Measurements from ENCODE around the gene RASA2. TPM values are rescaled to one million over a fixed set of nuclear protein-coding genes. Genes with fewer than 3 reads are reported as not detected.

RASA2 gene
- total and polyA plus RNA-seq, 9 of the 15 experiments (the other 6 are each of a cell fraction or from before 2014, with no cell fraction given) = 2.0 to 12.8 (median 9.5) TPM

DNA sequence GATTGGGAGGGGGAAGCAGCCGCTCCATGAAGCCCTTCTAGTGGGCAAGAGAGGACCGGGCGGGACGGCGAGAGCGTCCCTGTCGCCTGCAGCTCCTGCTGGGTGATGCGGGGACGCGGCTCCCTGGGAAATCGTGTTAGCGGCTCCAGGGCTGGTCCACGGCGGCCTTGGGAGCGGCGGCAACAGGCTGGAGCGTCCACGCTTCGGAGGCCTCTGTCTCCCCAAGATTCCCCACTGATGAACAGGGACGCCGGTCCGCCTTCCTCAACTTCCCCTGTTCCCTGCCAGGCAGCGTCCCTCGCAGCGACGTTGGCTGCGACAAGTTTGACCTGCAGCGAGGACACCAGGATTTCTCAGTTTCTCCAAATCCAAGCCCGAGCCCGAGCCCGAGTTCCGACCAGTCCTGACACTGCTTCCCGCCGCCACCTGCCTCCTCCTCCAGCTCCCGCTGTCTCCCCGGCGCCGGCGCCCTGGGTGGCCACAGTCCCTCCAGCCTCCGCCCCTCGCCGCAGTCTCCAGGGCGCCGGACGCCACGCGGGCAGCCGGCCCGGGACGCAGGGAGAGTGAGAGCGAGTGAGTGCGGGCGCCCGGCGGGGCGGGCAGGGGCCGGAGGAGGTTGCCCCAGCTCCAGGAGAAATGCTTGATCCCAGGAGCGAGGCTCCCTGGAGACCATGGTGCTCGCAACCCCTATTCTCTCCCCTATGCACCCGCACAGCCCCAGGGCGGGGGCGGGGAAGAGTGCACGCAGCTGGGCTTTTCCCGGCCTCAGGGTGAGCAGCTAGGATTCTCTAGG is 173.2 kb downstream of the RASA2 start (continued):
- TF ChIP-seq PURB (CRISPR knock-in tag; IDR thresholded peaks at IDR 0.05; ENCODE audit: low read depth) (no peak), CHCHD3 (CRISPR knock-in tag; IDR thresholded peaks at IDR 0.05) (no peak), NRF1 (conservative IDR thresholded peaks at IDR 0.05 in 1 of 2, IDR thresholded peaks at IDR 0.05 in 1 of 2) (peak; percentile 79 to 82), SMARCA5 (IDR thresholded peaks at IDR 0.05) (no peak), POLR2H (tag; IDR thresholded peaks at IDR 0.05; ENCODE audit: low read depth) (no peak), MIER1 (IDR thresholded peaks at IDR 0.05; ENCODE audit: low read depth) (no peak), ZNF146 (CRISPR knock-in tag; IDR thresholded peaks at IDR 0.05; ENCODE audit: unreplicated experiment) (no peak), RBM22 (IDR thresholded peaks at IDR 0.05; ENCODE audit: low read depth, low read length, poor library complexity, severe bottlenecking) (no peak), CREBBP (IDR thresholded peaks at IDR 0.05; ENCODE audit: low read depth, low read length) (no peak), BACH1 (tag; IDR thresholded peaks at IDR 0.05) (no peak), POLR2AphosphoS2 (IDR thresholded peaks at IDR 0.05; ENCODE audit: low read length) (no peak), PHF21A (IDR thresholded peaks at IDR 0.05; ENCODE audit: borderline replicate concordance, low read depth) (no peak), RBFOX2 (IDR thresholded peaks at IDR 0.05; ENCODE audit: low read depth, low read length) (peak; percentile 44), RBM14 (IDR thresholded peaks at IDR 0.05; ENCODE audit: borderline replicate concordance, insufficient read depth, low read depth, low read length) (no peak)
- TF ChIP-seq, protein P1, sequence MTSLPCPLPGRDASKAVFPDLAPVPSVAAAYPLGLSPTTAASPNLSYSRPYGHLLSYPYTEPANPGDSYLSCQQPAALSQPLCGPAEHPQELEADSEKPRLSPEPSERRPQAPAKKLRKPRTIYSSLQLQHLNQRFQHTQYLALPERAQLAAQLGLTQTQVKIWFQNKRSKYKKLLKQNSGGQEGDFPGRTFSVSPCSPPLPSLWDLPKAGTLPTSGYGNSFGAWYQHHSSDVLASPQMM (CRISPR knock-in tag; IDR thresholded peaks at IDR 0.05) = no peak
- TF ChIP-seq, protein P2, sequence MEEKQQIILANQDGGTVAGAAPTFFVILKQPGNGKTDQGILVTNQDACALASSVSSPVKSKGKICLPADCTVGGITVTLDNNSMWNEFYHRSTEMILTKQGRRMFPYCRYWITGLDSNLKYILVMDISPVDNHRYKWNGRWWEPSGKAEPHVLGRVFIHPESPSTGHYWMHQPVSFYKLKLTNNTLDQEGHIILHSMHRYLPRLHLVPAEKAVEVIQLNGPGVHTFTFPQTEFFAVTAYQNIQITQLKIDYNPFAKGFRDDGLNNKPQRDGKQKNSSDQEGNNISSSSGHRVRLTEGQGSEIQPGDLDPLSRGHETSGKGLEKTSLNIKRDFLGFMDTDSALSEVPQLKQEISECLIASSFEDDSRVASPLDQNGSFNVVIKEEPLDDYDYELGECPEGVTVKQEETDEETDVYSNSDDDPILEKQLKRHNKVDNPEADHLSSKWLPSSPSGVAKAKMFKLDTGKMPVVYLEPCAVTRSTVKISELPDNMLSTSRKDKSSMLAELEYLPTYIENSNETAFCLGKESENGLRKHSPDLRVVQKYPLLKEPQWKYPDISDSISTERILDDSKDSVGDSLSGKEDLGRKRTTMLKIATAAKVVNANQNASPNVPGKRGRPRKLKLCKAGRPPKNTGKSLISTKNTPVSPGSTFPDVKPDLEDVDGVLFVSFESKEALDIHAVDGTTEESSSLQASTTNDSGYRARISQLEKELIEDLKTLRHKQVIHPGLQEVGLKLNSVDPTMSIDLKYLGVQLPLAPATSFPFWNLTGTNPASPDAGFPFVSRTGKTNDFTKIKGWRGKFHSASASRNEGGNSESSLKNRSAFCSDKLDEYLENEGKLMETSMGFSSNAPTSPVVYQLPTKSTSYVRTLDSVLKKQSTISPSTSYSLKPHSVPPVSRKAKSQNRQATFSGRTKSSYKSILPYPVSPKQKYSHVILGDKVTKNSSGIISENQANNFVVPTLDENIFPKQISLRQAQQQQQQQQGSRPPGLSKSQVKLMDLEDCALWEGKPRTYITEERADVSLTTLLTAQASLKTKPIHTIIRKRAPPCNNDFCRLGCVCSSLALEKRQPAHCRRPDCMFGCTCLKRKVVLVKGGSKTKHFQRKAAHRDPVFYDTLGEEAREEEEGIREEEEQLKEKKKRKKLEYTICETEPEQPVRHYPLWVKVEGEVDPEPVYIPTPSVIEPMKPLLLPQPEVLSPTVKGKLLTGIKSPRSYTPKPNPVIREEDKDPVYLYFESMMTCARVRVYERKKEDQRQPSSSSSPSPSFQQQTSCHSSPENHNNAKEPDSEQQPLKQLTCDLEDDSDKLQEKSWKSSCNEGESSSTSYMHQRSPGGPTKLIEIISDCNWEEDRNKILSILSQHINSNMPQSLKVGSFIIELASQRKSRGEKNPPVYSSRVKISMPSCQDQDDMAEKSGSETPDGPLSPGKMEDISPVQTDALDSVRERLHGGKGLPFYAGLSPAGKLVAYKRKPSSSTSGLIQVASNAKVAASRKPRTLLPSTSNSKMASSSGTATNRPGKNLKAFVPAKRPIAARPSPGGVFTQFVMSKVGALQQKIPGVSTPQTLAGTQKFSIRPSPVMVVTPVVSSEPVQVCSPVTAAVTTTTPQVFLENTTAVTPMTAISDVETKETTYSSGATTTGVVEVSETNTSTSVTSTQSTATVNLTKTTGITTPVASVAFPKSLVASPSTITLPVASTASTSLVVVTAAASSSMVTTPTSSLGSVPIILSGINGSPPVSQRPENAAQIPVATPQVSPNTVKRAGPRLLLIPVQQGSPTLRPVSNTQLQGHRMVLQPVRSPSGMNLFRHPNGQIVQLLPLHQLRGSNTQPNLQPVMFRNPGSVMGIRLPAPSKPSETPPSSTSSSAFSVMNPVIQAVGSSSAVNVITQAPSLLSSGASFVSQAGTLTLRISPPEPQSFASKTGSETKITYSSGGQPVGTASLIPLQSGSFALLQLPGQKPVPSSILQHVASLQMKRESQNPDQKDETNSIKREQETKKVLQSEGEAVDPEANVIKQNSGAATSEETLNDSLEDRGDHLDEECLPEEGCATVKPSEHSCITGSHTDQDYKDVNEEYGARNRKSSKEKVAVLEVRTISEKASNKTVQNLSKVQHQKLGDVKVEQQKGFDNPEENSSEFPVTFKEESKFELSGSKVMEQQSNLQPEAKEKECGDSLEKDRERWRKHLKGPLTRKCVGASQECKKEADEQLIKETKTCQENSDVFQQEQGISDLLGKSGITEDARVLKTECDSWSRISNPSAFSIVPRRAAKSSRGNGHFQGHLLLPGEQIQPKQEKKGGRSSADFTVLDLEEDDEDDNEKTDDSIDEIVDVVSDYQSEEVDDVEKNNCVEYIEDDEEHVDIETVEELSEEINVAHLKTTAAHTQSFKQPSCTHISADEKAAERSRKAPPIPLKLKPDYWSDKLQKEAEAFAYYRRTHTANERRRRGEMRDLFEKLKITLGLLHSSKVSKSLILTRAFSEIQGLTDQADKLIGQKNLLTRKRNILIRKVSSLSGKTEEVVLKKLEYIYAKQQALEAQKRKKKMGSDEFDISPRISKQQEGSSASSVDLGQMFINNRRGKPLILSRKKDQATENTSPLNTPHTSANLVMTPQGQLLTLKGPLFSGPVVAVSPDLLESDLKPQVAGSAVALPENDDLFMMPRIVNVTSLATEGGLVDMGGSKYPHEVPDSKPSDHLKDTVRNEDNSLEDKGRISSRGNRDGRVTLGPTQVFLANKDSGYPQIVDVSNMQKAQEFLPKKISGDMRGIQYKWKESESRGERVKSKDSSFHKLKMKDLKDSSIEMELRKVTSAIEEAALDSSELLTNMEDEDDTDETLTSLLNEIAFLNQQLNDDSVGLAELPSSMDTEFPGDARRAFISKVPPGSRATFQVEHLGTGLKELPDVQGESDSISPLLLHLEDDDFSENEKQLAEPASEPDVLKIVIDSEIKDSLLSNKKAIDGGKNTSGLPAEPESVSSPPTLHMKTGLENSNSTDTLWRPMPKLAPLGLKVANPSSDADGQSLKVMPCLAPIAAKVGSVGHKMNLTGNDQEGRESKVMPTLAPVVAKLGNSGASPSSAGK (IDR thresholded peaks at IDR 0.05) = peak; percentile 51

Measured in K562 (cell line).